AG08395 (cell line): ENCODE results near the gene TMEM115.

Experiments used
- DNase-seq: peaks from one replicate; pipeline ENCODE4 v3.0.0; 2012; ENCODE audit warnings: mixed read lengths, low spot score

TMEM115 gene

GRCh38 chr3:50352781-50353180 is 6.5 kb downstream of the TMEM115 start:
- DNase-seq, result peak; percentile 32

- DNase-seq, result no peak
These were observed 8.0 kb downstream of the TMEM115 start for GRCh38 chr3:50351323-50351697.

DNA sequence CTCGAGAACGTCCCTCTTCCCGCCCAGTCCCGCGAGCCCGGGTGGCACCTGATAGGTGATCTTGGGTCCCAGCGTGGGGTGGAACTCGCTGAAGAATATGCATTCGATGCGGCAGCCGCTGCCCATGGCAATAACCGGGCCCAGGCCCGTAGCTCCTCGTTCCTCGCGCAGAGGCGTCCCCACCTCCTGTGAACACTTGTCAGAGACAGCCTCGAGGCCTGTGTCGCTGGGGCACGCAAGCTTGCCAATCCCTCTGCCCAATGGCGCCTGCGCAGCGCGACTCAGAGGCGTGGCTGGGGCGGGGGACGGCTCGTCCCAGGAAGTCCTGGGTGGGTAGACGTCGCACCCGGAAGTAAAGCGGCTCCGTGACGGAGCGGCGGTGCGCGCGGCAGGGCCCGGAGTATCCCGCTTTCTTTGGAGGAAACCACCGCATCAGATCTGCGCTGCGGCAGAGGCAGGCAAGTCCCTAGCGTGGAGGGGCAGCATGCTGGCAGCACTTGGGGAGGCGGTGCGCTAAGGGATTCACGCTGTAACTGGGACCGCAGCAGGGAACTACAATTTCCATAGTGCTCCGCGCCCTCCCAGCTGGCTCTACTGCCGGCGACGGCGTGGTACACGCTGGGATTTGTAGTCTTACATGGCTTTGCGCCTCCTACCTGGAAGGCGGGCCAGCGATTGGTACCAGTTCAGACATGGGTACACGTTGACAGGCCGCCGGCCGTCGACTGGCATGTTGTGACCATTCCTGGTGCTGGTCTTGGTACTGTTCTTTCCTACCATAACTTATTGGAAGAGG is 8.6 kb downstream of the TMEM115 start, which contains the start of the genes CYB561D2 and NPRL2:
TSS of gene CYB561D2 (plus strand) at position 336 of the 796 bp plus-strand sequence. CDS start 572 bp downstream, outside the sequence.
TSS of gene NPRL2 (minus strand) at position 249 of the 796 bp plus-strand sequence. CDS start at position 126, 123 bp downstream.
- peak; percentile 97 for DNase-seq

GRCh38 chr3:50350213-50350526 is 9.2 kb downstream of the TMEM115 start:
- no peak for DNase-seq

GRCh38 chr3:50347187-50347813 is 12.0 kb downstream of the TMEM115 start:
- peak; percentile 67 for DNase-seq

DNA sequence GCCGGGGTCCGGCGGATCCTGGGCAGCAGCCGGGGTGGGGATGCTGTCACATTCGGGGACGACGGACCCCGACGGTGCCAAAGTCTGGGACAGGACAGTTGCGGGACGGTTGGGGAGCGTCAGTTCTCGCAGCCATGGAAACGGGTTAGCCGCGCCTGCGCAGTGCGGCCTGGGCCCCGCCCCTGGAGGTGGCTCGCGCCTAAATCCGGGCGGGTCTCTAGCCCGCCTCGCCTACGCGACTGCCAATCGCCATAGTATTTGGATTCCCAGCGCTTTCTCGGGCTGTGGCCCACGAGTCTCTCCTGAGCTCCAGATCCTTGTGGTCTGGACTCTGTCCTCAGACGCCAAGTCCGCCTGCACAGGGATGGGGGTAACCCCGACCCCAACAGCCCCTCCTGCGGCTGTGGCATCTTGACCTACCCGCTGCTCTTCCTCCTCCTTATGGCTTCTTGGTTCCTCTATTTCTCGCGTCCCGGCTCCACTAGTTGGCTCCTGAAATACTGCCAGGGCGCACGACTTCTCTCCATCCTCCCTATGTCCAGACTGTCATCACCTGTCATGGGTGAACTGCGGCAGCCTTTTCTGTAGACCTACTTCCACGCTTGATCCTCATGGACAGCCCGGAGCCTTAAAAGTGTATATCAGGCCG is 13.6 kb downstream of the TMEM115 start, which contains the start of gene ZMYND10:
TSS of gene ZMYND10 (minus strand) at position 147 of the 649 bp plus-strand sequence. CDS start 153 bp downstream, outside the sequence.
- DNase-seq, result peak; percentile 94

DNA sequence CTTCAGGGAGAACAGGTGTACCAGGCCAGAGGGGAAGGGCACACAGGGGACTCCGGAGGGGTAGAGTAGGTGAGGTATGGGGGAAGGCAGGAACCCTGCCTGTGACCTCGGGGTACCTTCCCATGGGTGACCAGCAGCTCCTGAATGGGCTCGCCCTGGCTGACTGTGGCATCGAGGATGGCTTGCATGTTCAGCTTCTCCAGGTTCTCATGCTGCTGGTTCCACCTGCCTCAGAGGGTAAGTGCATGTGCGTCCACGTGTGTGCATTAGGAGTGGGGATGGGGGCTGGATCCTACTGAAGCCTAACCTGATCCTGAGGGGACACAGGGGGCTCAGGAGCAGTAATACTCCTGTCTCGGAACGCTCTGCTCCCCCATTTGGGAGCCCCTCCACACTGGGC is 14.3 kb downstream of the TMEM115 start:
- no peak for DNase-seq

- no peak for DNase-seq
These were observed 16.3 kb downstream of the TMEM115 start for GRCh38 chr3:50342813-50343633.

DNA sequence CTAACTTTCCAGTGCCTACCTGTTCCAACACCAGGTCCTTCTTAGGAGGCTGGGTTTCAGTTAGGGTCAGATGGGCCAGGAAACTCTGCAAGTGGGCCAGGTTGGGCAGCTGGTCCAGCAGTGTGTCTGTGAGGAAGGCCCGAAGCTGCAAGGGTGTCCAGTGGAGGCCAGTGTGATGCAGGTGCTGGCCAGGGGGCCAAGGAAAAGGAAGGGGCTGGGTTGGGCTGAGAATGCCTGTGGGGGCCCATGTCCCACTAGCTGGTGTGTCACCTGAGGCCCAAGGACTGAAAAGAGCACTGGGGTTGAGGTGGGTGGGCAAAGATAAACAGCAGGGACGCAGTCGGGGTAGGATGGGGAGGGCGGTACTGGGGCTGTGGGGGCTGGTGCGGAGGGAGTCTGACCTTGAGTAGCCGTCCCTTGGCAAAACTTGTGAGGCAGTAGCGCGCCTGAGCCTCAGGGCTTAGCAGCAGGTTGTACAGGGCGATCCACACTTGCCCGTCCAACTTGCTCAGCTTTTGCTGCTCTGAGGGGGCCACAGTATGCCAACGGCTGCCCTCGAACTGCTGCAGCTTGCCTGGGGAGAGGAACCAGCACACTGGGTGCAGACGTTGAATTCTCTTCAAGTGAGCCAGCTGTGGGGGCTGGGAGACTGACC is 17.2 kb downstream of the TMEM115 start:
- DNase-seq, result no peak

DNA sequence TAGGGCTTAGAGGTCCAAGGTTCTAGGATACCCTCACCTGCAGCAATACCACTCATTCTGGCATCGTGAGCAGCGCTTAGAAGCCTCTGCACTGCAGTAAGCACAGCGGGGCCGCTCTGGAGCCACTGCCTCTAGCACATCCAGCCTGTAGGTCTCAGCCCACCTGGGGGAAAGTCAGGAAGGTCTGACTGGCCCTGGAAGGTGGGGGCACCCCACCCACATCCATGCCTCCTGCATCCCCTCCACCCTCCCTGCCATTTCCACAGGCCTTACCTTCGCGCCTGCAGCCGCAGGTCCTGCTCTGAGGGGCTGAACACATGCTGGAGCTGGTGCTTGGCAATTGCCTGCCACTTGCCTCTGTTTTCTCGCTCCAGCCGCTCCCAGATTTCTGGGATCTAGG is 17.8 kb downstream of the TMEM115 start:
- no peak for DNase-seq

DNA sequence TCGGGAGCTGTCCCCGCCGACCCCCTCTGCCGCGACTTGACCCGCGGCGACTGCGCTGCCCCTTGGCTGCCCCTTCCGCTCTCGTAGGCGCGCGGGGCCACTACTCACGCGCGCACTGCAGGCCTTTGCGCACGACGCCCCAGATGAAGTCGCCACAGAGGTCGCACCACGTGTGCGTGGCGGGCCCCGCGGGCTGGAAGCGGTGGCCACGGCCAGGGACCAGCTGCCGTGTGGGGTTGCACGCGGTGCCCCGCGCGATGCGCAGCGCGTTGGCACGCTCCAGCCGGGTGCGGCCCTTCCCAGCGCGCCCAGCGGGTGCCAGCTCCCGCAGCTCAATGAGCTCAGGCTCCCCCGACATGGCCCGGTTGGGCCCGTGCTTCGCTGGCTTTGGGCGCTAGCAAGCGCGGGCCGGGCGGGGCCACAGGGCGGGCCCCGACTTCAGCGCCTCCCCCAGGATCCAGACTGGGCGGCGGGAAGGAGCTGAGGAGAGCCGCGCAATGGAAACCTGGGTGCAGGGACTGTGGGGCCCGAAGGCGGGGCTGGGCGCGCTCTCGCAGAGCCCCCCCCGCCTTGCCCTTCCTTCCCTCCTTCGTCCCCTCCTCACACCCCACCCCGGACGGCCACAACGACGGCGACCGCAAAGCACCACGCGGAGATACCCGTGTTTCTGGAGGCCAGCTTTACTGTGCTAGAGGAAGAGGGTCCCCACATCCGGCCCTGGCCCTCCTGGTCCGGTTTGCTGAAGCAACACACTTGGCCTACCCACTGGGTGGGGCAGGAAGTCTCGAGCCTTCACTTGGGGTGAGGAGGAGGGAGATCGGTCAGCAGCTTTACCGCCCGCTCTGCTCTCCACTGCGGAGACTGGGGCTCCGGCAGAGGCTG is 18.6 kb downstream of the TMEM115 start, which contains the start of gene RASSF1:
TSS of gene RASSF1 (minus strand) at position 389 of the 882 bp plus-strand sequence. CDS start at position 358, 31 bp downstream.
- DNase-seq, result peak; percentile 79

GRCh38 chr3:50340147-50340447 is 19.2 kb downstream of the TMEM115 start:
- DNase-seq, result no peak

GRCh38 chr3:50339485-50340146 is 19.7 kb downstream of the TMEM115 start:
- DNase-seq, result peak; percentile 51

DNA sequence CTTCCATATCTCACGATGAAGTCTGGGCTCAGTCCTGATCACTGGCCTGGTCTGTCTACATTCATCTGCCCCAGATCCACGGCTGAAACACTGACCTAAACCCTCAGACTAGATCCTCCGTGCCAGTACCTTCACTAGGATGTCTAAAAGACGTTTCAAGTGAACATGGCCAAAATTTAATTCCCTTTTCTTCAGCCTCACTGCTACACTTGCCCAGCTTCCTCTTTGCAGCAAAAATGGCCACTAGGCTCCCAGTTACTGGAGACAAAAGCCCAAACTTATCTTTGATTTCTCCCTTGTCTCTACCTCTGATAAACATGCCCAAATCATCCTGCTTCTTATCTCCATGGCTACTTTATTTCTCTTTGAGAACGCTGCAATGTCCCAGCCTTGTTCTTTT is 20.4 kb downstream of the TMEM115 start:
- DNase-seq, result no peak

DNA sequence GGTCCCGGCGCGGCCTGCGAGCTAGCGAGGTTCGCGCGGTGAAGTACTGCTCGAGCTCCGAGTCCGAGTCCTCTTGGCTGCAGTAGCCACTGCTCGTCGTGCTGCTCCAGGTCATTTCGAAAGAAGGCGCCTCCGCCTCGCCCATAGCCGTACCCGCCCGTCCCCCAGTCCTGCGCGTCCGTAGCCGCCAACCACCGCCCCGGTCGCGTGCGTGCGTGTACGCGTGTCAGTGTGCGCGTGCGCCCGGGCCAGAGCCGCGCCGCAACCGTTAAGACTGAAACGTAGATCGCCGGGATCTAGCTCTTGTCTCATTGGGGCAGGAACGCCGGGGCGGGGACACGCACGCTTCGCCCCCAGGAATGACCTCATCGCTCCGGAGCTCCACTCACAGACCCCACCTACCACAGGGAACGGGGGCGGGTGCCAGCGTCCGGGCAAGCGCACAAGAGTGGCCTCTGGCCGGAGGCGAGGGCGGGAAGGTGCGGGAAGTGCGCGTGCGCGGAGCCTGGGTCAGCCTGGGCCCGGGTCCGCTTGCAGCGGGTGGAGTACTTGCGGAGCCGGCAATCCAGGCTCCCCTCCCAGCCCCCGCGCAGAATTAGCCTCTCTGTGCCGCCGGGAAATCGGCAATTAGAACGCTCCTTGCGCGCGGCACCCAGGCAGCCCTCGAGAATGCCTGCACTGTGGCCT is 22.0 kb downstream of the TMEM115 start:
- DNase-seq, result peak; percentile 99

DNA sequence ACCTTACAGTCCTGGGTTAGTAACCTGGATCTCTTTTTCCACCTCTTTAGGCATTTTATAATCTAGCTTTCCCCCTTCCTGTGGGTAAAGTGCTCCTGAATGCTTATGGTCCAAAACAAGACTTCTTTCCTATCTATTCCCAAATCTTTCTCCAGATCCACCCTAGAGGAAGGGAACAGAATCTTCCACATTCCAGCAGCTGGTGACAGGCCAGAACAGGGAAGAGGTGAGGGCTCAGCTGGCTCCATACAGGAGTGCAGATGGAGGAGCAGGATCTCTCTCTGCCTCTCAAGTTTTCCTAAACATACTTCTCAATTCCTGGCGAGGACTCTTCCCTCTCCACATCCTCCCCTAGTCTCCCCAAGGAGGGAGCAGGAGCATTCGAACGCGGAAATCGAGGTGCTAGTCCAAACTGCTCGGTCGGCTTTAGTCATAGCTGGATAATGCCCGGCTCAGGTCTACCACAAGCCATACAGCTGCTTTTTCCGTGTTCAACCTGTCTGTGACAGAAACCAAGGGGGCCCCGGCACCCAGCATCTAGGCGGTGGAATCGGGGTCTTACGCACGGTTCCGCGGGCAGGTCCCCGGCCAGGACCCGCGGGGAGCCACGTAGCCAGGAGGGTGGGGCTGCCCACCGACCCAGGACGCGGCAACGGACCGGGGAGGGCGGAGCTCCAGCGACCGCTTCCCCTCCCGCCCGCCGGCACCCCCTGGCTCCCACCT is 22.7 kb downstream of the TMEM115 start:
- peak; percentile 33 for DNase-seq

DNA sequence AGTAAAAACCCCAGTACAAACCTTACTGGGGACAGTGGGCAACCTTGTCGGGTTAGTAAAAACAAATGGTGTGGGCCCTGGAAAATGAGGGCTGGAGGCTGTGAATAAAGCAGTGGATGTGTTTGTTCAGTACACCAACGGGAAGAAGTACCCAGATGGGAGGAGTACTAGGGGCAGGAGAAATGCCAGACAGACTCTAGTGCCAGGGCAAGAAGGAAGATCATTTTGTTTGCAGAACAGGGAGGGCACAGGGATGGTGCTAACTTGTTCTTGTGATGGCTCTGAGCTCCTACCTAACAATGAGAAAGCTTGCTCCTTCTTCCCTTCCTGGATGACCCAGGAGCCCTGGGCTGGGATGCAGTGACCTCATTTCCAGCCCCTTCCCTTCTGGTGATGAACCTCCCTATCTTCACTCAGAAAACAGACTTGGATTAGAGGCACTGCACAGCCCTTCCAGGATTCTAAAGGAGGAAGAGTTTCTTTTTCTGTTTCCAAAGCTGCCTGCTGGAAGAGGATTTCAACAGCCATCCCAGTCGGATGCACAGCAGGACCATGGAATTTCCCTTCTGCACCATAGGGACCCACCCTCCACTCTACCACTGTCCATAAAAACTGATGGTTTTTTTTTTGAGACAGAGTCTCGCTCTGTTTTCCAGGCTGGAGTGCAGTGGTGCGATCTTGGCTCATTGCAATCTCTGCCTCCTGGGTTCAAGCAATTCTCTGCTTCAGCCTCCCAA is 24.8 kb downstream of the TMEM115 start:
- no peak for DNase-seq
